ENCODE data around the gene HS2ST1.
A peak's percentile ranks its signal among the peaks of the same experiment; 100 is the strongest.

The HS2ST1 gene

DNA sequence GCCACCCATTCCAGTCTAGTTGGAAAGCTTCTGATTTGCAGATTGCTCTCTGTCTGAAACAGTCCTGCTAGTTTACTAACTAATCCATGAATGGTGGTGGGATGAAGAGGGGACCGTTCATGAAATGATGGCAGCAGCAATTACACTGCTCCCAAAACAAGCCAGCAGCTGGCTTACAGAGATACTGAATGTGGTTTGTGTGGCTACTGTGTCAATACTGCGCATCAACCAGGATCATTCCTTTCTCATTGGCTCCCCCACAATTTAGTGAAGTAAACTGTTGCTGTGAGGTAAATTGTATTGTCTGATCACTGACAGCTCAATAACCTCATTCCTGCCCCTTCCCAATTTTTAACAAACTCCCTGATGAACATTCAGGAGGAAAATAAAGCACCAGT, 222.9 kb downstream of the HS2ST1 start:
- no peak for DNase-seq (ENCODE audit: low spot score)

DNA sequence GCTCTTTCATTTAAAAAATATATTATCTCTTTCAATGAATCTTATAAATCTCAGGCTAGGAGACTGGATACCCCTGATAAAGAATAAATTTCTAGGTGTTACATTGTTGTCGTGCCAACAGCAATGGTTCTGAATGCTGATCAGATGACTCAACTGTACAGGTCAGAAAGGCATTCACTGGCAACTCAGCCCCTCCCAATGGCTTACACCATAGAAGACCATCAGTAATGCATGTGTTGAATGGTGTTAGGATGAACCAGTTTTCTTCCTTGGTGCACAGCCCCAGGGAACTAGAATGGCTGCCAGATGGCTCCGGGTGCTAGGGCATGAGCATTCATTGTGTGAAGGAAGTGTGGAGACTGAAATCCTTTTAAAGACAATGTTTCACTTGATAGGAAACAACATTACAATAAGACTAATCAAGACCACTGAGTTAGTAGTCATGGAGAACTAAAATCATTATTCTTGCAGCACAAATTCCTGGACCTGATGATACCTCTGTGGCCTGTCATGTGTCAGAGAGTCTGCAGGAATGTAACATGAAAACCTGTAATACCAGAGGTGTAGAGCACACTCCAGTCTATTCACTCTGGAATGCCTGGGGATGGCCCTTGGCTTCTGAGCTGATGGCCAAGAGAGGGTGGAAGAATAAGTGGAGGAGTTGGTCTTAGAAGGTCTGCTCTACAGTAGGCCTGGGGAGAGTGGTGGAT, 226.6 kb downstream of the HS2ST1 start:
- no peak for DNase-seq (ENCODE audit: low spot score)

GRCh38 chr1:87141556-87141955, 227.1 kb downstream of the HS2ST1 start:
- no peak for DNase-seq (ENCODE audit: low spot score)

DNA sequence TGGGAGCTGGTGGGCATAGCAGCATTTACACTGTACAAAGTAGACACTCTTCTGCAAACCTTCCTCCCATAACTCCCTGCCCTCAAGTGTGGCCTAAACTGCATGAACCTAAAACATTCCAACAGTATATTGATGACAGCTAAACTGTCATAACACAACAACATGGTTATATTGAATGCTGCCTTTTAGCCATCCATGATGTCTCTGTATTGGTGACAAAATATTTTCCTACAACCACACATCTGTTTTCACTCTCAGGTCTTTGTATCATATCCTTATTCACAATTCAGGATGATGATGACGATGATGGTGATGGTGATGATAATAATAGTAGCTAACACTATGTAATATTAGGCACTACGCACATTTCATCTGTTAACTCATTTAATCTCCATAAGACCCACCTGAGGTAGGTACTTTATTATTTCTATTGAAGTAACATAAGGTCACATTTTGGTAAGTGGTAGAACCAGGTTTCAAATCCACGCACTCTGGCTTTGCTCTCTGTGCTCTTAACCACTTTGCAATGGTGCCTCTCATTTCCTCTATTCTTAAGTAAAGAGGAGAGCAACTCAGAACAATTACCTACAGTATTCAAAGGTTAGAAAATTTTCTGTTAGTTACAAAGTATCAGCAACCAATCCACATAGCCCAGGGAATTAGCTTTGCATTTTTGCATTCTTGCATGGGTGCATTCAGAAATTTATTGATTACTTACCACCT, 229.1 kb downstream of the HS2ST1 start:
- no peak for DNase-seq (ENCODE audit: low spot score)

DNA sequence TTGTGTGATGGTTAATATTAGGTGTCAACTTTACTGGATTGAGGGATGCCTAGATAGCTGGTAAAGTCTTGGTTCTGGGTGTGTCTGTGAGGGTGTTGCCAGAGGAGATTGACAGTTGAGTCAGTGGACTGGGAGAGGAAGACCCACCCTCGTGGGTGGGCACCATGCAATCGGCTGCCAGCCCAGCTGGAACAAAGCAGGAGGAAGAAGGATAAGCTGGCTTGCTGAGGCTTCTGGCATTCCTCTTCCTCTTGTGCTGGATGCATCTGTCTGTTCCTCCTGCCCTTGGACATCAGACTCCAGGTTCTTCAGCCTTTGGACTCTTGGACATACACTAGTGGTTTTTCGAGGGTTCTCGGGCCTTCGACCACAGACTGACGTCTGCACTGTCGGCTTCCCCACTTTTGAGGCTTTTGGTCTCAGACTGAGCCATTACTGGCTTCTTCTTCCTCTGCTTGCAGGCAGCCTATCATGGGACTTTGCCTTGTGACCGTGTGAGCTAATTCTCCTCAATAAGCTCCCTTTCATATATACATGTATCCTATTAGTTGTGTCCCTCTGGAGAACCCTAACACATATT, 230.0 kb downstream of the HS2ST1 start:
- no peak for DNase-seq (ENCODE audit: low spot score)

DNA sequence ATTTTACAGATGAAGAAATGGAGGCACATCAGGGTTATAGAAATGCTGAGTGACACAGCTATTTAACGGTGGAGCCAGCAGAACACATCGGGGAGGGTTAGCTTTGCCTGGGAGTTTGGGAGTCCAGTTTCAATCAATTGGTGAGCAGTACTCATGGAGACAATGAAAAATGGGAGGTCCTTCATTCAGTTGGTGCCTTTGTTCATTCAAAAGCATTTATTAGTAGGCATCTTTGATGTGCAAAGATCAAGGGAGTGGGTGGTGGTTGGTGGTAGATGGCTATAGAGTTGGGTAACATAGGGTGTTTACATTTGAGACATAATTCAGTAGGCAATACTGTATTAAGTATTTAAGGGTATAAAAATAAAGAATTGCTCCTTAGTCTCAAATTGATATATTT, 230.5 kb downstream of the HS2ST1 start:
- DNase-seq (ENCODE audit: low spot score) = no peak

GRCh38 chr1:87146538-87146937, 232.1 kb downstream of the HS2ST1 start:
- no peak for DNase-seq (ENCODE audit: low spot score)

DNA sequence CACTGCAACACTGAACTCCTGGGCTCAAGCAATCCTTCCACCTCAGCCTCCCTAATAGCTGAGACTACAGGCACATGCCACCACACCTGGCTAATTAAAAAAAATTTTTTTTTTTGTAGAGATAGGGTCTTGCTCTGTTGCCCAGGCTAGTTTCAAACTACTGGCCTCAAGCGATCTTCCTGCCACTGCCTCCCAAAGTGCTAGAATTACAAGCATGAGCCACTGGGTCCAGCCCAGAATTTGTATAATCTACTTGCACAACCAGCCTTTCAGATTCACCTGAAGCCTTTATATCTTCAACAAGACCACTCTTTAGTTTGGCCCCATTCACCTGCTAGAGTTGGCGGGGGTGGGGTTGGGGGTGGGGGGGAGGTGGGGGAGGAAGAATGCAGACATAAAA, 232.6 kb downstream of the HS2ST1 start:
- no peak for DNase-seq (ENCODE audit: low spot score)

DNA sequence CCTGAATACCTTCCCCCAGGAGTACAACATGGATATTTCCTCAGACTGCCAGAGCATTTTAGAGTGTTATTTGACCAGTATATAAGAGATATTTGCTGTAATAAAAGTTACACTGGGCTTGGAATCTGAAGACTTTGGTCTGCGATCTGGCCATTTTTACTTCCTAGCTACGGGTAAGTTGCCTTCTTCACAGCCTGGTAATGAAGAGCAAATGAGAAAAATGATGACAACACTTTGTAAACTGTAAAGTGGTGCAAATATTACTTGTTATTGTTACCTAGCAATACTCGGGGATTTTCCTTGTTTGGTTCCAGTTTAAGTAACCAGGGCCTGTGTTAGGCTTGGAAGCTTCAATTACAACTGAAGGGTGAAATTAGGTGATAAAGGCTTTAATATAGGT, 233.4 kb downstream of the HS2ST1 start:
- DNase-seq (ENCODE audit: low spot score) = no peak

DNA sequence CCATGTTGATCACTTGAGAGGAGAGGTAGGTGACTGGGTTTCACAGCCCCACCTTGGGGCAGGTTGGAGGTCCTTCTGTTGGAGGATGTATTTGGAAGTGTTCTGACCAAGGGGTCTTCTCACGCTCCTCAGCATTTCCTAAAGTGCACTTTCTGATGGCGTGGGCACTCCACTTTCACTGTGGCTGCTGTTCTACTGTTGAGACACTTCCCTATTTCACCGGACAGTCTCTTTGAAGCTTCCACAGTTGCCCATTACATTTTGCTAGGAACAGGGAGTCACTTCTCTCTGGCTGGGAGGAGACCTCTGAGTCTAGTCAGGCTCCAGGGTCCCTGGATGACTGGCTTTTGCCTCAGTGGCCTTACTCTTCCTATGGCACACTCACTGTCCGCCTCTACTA, 234.2 kb downstream of the HS2ST1 start:
- DNase-seq (ENCODE audit: low spot score) = no peak

DNA sequence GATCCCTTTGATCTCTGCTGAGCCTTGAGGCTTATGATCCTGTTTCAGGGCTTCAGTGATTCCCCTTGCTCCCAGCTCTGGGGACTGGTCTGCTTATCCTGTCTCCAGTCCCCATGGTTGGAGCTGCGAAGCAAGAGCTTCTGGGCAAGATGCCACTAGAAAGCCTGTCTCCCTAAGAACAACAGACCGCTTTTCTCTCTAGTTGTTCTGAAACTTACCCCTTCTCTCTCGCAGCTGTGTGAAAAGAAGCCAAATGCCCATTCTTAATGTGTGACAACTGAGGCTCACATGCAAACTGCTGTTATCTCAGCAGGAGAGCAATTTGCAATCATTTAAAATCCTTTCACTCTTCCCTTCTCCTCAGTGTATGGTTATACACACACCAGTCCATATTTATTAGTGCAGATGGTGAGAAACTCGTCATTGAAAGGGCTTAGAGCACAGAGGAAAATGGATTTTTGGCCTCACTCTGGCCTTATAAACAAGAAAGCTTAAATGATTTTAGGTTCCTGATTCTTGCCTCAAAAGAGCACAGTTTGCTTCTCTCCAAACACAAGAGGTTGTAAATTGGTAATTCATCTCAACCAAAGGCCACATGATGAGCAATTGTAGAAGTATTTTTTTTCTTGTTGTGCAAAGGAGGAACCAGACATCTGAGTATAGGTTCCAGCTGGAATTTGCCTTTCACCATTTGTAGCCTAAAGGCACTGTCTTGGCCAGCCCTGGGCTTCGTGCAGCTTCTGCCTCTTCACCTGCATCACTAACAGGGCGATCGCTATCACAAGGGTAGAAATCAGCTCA, 235.0 kb downstream of the HS2ST1 start:
- peak; percentile 77 for DNase-seq (ENCODE audit: low spot score)

- no peak for DNase-seq (ENCODE audit: low spot score)
Measured at GRCh38 chr1:87150143-87150542, 235.7 kb downstream of the HS2ST1 start.

DNA sequence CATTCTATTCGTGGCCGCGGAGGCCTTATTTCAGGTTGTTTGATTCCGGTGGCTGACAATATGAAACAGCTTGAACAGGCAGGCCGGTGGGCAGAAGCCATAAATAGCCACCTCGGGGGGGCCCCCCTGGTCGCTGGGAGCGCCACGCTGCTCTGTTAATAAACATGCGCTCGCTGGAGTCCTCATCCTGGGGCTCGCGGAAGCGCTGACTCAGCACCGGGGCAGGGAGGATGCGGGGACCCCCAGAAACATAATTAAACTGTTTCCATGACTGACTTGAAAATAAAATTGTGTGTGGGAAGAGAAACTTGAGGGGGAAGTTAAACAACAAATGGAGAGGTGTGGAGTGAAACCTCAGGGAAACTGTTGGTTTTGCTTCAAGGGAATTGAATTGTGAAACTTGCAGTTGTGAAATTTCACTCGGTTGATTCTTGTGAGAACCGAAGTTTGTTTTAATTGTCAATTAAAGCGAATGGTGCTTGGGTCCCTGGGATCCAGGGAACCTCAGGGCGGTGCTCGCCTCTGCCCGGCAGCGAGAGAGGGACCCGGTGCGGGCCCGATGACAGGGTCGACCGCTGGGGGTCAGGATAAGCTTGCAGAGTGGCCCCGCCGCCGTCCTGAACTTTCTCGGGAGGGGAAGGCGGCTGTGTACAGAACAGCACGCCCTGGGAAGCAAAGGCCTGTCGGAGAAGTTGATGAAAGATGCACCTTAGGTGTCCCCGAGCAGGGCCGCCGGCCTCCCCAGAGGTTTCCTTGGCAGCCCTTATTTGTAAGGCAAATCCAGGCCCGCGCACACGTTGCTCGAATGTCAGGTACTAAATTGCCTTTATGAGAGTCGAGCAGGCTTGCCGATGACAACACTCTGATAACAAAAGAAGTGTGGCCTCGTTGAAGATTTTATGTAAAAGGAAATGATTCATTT, 237.3 kb downstream of the HS2ST1 start:
- no peak for DNase-seq (ENCODE audit: low spot score)

GRCh38 chr1:87154384-87154783, 239.9 kb downstream of the HS2ST1 start:
- DNase-seq (ENCODE audit: low spot score) = peak; percentile 45

- DNase-seq (ENCODE audit: low spot score) = no peak
Measured at GRCh38 chr1:87155170-87155569, 240.7 kb downstream of the HS2ST1 start.

DNA sequence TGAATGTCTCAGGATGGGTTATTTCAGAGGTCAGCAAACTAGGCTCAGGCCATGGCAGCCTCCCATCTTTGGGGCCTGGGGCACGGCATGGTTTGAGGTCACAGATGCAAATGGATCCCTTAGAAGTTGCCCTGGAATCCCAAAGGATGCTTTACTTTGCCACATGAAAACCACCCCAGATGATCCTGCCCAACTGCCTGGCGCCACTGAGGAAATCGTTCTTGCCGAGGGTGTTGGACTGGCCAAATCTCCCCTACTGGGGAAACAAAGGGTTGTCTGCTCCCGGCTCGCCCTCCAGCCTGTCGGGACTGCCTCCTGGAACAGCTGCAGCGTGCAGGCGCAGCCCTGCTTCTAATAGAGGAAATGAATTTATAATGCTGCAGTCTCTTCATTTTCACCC, 241.2 kb downstream of the HS2ST1 start:
- no peak for DNase-seq (ENCODE audit: low spot score)

DNA sequence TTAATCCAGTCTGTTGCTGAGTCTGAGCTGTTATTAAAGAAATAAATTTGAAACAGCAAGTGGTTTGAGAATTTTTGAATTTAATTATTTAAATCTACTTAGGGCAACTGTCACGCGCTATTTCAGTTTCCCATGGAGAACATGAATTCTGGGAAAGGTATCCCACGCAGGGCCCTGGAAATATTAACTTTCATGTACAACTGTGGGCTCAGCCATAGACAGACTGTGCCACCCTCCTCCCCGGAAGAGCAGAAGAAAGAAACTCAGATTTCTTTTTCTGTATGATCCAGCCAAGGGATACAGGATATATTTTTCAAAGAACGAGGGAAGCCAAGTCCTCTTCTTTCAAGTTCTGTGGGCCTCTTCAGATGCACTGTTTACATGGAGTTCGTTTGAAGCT, 241.7 kb downstream of the HS2ST1 start:
- no peak for DNase-seq (ENCODE audit: low spot score)

DNA sequence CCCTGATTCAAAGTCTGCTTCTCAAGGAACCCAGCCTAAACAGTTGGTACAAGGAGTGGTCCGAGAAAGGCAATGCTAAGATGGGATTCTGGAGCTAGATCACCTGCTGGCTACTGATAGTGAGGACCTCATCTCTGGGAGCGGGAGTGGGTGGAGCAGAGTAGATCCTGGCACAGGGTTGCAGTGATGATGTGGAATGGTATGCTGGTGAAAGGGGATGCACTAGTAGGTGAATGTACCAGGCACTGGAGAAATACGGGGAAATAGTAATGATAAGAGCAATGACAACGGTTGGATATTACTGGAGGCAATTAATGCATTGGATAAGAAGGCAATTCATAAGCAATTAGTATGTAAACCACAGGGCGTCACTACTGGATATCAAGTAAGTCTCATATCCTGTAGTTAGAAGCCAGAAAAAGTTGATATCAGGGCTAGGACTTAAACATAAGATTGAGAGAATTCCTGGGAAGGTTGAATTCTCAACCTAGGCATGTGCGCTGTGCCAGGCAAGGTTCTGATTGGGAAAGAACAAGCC, 245.0 kb downstream of the HS2ST1 start:
- DNase-seq (ENCODE audit: low spot score) = no peak
